Measurements from ENCODE around the gene RAD54L2.

GRCh38 chr3:51585197-51585596, 46.7 kb downstream of the RAD54L2 start:
- no peak for TF ChIP-seq POLR2AphosphoS5 (IDR thresholded peaks at IDR 0.05; ENCODE audit: borderline replicate concordance, low read depth, low read length)
- TF ChIP-seq EZH2 (IDR thresholded peaks at IDR 0.05), result no peak
- no peak for TF ChIP-seq FOXP2 (optimal IDR thresholded peaks at IDR 0.05; ENCODE audit: control extremely low read depth, extremely low read length, insufficient read depth)
